ENCODE measurements around the gene NRG2.

NRG2 gene

DNA sequence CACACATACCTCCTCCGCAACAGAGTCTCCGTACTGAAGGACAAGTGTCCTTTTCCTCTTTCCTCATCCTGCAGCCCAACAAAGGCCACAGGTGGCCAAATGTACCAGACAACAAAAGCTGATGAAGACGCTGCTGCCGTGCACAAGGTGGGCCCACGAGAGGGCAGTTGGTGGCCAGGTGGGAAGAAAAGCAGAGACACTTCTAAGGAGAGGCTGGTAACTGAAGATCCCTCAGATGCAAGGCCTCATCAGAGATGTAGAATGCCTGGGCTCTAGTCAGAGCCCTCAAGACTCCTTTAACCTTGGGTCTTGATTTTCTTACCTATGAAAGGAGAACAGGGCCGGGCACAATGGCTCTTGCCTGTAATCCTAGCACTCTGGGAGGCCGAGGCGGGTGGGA lies 75.7 kb downstream of the NRG2 start:
- DNase-seq (ENCODE audit: low read depth): no peak

DNA sequence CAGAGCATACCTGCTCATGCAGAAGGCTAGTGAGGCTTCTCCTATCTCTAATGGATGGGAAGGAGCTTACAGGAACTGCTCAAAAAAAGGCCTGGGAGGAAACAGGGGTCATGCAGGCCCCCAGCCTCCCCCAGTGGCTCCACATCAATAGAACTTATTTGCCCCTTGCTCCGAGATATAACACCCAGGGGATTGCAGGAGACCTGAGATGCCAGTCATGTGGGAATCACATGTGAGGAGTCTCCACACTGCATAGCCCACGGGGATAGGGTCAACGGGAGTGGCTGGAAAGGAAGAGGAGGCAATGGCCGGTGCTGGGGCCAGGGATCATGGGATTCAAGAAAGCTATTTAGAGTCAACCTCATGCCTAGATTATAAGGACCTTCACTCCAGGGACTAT lies 76.2 kb downstream of the NRG2 start:
- no peak for DNase-seq (ENCODE audit: low read depth)

DNA sequence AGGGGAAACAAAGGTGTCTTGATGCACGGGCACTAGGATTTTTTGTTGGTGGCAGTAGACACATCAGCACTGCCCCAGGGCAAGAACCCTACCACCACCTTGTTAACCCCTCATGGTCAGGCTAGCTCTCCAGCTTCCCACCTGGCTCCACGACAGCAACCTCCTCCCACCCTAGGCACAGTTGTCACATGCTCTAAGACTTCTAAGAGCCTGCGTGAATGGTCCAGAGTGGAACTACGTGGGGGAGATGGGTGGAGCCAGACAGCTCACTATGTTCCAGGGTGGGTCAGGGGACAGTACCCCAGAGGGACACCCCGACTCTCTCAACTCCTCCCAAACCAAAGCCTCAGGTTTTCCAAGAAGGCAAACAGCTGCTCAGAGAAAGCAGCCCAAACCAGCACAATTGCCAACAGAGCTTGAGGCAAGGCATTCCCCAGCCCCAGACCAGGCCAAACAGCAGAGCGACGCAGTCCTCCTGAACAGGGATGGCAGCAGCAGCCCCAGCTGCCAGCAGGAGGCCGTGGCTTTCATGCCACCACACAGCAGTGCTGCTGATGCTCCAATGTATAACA lies 78.0 kb downstream of the NRG2 start:
- DNase-seq (ENCODE audit: low read depth): no peak

- DNase-seq (ENCODE audit: low read depth): no peak
These were observed 78.7 kb downstream of the NRG2 start for GRCh38 chr5:139964266-139964993.

GRCh38 chr5:139962445-139962844 lies 80.7 kb downstream of the NRG2 start:
- DNase-seq (ENCODE audit: low read depth): no peak

DNA sequence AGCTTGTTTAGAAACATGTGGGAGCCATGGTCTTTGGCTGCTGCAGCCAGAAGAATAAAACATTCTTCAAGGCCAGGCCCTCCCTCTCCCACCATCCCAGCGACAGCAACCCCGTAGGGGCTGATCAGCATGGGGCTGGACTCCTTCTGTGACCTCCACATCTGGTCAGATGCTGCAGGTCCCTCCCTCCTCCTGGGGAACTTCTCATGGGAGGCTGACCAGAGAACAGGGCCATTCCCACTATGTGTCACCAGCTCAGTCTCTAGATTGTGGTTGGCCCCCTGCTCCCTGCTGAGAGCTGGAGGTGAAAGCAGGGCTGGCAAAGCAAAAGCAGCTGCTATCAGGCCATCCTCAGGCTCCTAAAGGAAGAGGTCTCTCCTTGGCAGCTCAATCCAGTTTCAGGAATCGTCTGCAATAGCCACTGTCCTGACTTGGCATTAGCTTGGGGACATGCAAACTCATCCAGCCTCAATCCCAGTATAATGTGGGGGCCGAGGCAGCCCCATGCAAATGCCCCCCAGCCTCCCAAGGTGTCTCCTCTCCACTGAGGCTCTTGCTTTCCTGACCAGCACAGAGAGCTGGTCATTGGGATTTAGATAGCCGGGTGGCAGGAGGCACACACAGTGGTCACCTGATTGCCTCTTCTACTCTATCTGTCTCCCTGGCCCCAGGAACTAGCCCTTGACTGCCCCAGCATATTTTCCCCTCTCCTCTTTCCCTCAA lies 81.5 kb downstream of the NRG2 start:
- DNase-seq (ENCODE audit: low read depth): no peak

DNA sequence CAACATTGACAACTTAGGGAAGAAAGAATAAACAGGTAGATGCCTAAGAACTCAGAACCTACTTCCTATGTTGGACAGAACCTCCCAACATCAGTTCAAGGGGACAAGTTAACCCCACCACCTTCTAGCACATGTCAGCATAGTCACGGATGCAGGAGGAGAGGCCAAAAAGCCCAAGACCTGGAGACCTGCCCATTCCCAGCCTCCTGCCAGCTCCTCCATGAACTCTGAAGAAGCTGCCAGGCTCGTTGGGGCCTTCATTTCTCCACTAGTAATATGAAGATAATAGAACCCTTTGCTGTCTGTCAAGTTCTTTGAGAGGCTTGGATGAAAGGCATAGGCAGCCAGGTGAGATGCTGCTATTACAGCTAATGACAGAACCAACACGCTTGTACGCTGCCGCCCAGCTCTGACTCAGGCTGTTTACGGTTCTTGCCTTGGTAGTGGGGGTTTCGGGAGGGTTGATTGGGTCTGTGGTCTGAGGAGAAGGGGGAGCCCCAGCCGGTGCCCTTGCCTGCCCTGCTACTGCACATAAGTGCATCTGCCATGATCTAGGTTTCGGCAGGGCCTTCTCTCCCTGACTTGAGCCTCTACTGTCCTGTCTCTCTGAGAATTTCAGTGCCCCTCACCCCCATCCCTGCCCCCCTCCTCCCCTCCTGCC lies 82.2 kb downstream of the NRG2 start:
- DNase-seq (ENCODE audit: low read depth): no peak

DNA sequence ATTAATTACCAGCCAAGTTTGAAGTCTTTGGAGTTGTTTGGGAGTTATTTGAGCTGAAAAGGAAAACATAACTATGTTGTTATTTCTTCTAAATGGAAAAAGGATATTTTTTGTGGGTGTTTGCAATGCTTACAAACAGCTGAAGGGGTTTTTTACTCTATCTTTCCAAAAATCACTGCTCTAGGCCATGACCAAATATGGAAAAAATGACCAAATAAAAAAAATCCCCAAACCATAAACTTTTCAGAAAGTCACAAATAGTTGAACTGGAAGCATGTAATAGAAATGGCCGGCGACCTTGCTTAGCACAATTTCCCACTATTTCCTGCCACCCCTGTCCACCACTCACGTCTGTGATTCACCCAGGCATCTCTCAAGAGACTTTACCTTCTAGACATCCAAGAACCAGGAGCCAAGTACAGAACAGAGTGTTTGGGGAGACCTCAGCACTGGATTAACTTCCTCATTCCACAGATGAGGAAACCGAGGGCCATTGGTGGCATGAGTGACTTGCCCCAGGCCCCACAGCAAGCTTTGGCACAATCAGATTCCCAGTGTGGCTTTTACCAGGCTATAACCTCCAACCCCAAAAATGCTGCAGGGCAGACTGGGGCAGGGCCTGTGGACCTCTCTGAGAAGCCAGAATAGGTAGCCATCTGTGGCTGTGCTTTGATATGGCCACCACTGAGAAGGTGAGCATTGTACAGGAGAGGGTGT lies 84.5 kb downstream of the NRG2 start:
- no peak for DNase-seq (ENCODE audit: low read depth)

DNA sequence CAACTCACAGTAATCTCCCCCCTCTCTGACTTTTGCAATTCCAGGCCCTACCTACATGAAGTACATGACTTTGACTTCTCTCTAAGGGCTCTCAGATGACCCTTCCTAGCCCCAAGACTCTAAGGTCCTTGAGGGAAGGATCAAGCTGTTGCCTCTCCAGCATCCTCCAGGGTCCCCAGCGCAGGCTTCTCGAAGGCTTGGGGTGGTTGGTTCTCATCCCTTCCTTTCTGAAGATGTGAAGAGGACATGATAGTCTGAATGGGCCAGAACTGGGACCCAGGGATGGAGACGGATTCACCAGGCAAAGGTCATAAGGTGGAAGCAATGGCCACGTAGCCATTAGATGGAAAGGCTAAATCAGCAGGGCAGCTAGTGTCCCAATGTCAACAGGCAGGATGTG lies 86.8 kb downstream of the NRG2 start:
- DNase-seq (ENCODE audit: low read depth): no peak

DNA sequence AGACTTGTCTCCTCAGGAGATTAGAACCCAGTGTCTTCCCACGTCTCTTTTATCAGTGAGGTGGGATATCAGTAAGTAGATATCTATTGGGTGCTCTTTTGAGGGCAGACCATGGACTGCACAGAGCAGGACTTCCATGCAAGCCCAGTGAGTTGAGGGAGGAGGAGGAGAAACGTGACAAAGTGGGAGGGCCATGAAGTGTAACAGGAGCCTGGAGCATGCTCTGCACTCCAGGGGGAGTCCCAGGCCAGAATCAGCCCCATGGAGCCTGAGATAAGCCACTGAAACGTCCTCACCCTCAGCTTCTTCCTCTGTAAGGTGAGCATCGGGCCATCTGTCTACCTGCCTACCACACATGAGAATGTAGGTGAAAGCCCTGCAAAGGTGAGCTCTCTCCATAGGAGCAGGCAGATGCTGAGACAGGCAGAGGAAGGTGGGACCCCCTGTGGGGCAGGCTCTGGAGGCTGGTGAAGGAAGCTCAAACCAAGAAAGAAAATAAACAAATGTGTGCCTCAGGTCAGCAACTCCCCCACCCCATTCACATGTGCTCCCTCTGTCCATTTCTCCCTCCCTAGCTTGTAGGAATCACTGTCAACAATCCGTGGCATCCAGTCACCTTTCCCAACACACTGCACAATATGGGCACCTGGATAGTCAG lies 87.4 kb downstream of the NRG2 start:
- DNase-seq (ENCODE audit: low read depth): no peak

- DNase-seq (ENCODE audit: low read depth): no peak
These were observed 88.0 kb downstream of the NRG2 start for GRCh38 chr5:139955053-139955605.

- DNase-seq (ENCODE audit: low read depth): no peak
These were observed 88.6 kb downstream of the NRG2 start for GRCh38 chr5:139954462-139954861.

DNA sequence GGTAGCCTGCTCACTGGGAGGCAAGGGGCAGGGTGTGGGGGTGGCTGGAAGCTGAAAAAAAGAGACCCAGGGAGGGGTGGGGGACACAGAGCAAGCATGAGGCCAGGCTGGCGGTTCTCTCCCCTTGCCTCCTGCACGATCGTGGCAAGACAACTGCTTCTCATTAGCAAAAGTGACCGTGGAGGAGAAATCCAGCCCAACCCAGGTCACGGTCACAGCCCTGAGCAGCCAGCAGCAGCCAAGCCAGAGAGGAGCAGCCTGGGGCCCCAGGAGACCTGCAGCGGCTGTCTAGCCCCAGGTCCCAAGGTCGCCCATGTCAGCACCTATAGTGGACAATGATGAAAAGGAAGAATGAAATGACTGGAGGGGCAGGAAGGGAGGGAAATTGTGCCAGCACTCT lies 89.1 kb downstream of the NRG2 start:
- no peak for DNase-seq (ENCODE audit: low read depth)

GRCh38 chr5:139952574-139952973 lies 90.5 kb downstream of the NRG2 start:
- DNase-seq (ENCODE audit: low read depth): no peak

DNA sequence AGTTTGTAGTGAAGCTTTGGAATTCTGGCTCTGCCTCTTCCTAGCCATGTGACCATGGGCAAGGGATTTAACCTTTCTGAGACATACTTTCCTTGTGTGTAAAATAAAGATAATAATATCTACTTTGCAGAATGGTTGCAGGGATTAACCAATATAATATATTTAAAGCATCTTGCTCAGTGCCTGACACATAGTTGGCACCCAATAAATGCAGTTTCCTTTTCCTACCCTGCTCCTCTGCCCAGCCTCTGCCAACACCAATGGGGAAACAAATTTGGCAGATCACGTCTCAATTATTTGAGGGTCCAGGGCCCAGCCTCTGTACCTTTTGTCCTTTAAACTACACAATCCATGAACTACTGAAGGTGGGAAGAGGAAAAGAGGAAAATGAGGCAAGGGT lies 91.1 kb downstream of the NRG2 start:
- DNase-seq (ENCODE audit: low read depth): no peak

DNA sequence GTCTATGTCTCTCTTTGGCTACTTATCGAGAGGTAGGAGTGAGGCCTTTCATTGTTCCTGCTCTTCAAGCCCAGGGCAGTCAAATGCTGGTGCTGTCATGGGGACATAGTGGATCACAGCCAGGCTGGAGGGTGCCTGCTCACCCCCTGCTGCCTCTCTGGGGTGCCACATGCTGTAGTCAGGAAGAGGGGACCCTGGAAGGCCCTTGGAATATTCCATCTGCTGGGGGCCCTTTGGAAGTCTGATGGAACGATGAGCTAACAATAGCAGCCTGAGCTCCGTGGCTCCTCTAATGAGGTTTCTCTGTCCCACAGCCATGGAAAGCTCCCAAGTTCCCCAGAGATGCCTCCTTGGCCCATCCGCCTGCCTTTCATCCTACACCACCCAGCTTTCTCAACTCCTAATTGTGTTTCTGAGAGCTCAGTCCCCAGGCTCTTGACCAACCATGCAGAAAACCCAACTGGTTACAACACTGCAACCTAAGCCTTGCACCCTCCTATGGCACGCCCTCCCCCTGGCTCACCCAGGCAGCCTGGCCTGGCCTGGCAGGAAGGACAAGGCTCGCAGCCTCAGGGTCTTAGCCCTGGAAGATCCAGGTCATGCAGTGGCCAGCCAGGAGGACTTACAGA lies 91.7 kb downstream of the NRG2 start:
- DNase-seq (ENCODE audit: low read depth): no peak

DNA sequence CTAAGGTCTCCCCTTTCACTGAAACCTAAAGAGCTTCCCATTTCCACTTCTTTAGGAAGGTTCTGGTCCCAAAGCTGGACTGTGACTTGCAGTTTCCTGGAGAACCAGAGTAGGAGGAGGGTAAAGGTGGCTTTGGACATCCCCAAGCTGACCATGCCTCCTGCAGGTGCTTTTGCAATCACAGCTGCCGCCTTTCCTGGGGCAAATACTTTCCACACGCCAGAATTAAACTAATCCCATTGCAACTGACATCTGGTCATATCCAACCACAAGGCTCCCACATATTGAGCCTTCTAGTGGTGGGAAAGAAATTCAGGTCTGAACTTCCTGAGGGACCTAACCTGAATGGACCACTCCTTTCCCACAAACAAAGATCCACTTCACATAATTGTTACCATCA lies 92.7 kb downstream of the NRG2 start:
- DNase-seq (ENCODE audit: low read depth): no peak

DNA sequence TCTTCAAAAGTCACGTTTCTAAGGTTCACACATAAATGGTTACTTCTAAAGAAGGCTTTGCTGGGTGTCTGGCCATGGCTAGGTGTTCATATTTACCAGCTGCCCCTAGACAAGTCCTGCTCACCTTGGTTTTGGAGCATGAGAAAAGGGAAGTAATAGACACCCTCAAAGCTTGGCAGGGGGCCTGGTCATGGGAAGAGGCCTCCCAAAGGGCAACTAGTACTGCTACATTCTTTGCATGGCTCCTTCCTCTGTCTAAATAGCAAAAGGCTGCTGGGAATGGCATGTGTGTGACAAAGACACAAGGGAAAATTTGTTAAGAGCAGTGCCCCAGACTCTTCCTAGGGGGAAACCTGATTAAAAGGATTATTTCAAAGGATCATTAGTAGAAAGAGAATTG lies 93.4 kb downstream of the NRG2 start:
- DNase-seq (ENCODE audit: low read depth): no peak

GRCh38 chr5:139947727-139948126 lies 95.4 kb downstream of the NRG2 start:
- DNase-seq (ENCODE audit: low read depth): no peak

DNA sequence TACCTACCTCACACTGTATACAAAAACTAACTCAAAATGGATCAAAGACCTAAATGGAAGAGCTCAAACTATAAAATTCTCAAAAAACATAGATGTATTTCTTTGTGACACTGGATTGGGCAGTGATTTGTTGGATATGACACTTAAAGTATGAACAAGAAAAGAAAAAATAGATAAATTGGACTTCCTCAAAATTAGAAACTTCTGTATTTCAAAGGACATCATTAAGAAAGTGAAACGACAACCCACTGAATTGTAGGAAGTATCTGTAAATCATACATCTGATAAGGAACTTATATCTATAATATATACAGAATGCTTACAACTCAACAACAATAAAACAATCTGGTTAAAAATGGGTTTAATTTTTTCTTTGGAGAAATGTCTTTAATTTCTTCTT lies 96.7 kb downstream of the NRG2 start:
- no peak for DNase-seq (ENCODE audit: low read depth)

DNA sequence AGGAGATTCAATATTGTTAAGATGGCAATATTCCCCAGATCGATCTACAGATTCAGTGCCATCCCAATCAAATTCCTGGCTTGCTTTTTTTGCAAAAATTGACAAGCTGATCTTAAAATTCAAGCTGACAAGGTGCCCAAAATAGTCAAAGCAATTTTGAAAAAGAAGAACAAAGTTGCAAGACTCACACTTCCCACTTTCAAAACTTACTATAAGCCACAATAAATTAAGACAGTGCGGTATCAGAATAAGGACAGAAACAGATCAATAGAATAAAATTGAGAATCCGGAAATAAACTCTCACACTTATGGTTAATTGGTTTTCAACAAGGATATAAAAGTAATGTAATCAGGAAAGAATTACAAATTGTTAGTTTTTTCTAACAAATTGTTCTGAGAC lies 97.1 kb downstream of the NRG2 start:
- DNase-seq (ENCODE audit: low read depth): no peak

All from activated T-cell treated with anti-CD3 and anti-CD28 coated beads for 48 hours (primary cell).